Erythroblast (primary cell): ENCODE data around the gene POLRMT.

Experiments
- GATA1 ChIP-seq: IDR thresholded peaks from 2 replicates; pipeline ENCODE4 v1.6.1; 2011; ENCODE audit warnings: low read depth, mild to moderate bottlenecking, control low read depth, low read length, moderate library complexity
- POLR2A ChIP-seq: IDR thresholded peaks from 2 replicates; pipeline ENCODE4 v1.6.1; 2011; ENCODE audit warnings: mild to moderate bottlenecking, low read length

DNA sequence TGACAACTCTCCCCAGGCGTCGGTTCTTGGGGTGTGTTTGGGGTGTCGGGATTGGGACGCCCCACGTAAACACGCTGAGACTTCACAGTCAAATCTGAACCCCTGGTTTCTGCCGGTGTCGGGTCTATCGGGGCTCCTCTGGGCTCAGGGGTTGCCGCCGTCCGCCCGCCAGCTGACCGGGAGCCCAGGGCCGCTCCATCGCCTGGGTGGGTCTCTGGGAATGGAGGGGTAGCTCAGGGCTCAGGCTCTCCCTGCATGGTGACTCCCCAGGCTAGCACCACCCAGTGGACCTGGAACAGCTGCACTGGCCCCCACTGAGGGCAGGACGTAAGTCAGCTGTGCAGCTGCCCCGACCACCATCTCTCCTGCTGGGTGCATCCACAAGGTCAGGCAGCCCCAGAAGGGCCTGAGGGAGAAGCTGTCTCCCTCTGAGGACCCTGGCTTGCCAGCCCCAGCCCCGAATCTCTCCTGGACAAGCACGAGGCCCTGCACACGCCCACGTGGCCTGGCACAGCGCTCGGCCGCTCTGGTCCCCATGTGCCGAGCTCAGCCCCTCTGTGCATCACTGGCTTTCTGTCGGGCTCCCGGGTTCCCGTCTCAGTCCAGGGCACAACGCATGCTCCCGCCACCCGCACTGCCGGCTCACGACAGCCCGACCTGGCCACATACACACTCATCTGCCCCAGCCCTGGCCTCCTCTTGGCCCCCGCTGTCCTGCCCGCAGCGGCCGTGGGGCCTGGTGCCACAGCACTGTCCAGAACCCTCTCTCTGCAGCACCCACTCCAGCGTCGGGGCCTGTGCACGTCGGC lies 23.6 kb upstream of the POLRMT start:
- TF ChIP-seq GATA1 (no peak), POLR2A (no peak)
